A549 (cell line): Measurements from ENCODE around the gene ATXN7L1.

Source experiments
- CBX8 ChIP-seq: fragments of 200-600 bp; sonication (generic); IDR thresholded peaks from 2 replicates; pipeline ENCODE4 v1.6.1; 2016
- CTCF ChIP-seq: fragments of >200 bp; sonication (Bioruptor Twin); formaldehyde crosslinking; IDR thresholded peaks from 3 replicates; pipeline ENCODE4 v1.5.1; 2016
- EP300 ChIP-seq, 2 experiments: fragments of >200 bp; sonication (Bioruptor Twin); formaldehyde crosslinking; IDR thresholded peaks; 2 replicates in 1 of 2; 3 replicates in 1 of 2; pipeline ENCODE4 v1.6.1; 2016 to 2017
- FOSB ChIP-seq: fragments of 250-450 bp; sonication (Bioruptor Pico); IDR thresholded peaks from 2 replicates; pipeline ENCODE4 v1.5.0; 2020; ENCODE audit warnings: mild to moderate bottlenecking, moderate library complexity
- HDAC2 ChIP-seq: fragments of 200-600 bp; sonication (generic); IDR thresholded peaks from 2 replicates; pipeline ENCODE4 v1.6.1; 2016
- MAFK ChIP-seq: fragments of 450-650 bp; IDR thresholded peaks from 2 replicates; pipeline ENCODE4 v1.6.1; 2014; ENCODE audit not compliant: partially characterized antibody
- POLR2A ChIP-seq: IDR thresholded peaks from 2 replicates; pipeline ENCODE4 v1.6.1; 2012; ENCODE audit warnings: mild to moderate bottlenecking, low read length
- RAD21 ChIP-seq, 2 experiments: fragments of >200 bp in 1 of 2; sonication (Bioruptor Twin) in 1 of 2; formaldehyde crosslinking in 1 of 2; IDR thresholded peaks in 1 of 2; conservative IDR thresholded peaks in 1 of 2; 2 replicates in 1 of 2; 3 replicates in 1 of 2; pipeline ENCODE4 v1.6.1; 2012 to 2018; ENCODE audit warnings: inconsistent platforms in 1 of 2
- TF ChIP-seq, protein P1 (sequence below): fragments of 250-450 bp; sonication (Bioruptor Pico); IDR thresholded peaks from 2 replicates; pipeline ENCODE4 v1.5.0; 2020; ENCODE audit warnings: low read depth, mild to moderate bottlenecking, moderate library complexity

DNA sequence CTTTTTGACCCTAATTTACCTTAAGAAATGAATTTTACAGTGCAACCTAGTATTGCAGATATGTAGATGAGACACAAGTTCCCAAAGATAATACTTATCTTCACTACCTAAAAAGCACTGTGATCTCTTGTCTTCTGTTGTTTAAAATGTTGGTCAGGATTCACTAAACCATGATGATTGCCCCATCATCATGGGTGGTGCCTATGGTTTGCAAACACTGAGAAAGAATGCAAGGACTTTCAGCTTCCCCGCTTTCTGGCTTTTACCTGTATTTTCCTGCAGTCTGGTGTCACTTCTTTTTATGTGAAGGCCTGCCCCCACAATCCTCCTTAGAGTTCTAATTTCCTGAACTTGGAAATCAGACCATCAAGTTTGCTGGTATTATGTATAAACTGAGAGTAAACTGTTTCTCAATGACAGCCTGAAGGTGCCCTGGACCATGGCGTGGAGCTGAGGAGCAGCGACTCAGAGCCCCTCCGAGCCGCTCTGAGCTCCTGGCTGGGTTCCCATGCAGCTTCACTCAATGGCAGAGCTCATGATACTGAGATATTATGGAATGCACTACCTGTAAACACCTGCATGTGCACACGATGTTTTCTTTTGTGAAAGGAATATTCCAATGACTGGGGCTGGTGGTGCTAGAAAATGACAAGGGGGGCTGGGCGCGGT is 176.7 kb downstream of the ATXN7L1 start:
- TF ChIP-seq POLR2A (no peak), FOSB (CRISPR knock-in tag) (no peak), EP300 (IDR thresholded peaks at IDR 0.05) (no peak), CBX8 (no peak), CTCF (no peak), RAD21 (conservative IDR thresholded peaks at IDR 0.05 in 1 of 2, IDR thresholded peaks at IDR 0.05 in 1 of 2) (no peak), MAFK (no peak), HDAC2 (no peak)
- TF ChIP-seq, protein P1, sequence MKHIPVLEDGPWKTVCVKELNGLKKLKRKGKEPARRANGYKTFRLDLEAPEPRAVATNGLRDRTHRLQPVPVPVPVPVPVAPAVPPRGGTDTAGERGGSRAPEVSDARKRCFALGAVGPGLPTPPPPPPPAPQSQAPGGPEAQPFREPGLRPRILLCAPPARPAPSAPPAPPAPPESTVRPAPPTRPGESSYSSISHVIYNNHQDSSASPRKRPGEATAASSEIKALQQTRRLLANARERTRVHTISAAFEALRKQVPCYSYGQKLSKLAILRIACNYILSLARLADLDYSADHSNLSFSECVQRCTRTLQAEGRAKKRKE (CRISPR knock-in tag): no peak
